Breast epithelium (tissue), 4 donors: ENCODE measurements around the gene C1orf159. TPM values are rescaled to one million over a fixed set of nuclear protein-coding genes. Genes with fewer than 3 reads are reported as not detected.
A peak's percentile ranks its signal among the peaks of the same experiment; 100 is the strongest.

ENCODE experiments used
- DNase-seq, 2 donors: peaks; one replicate each; pipeline ENCODE4 v3.0.0-alpha.2; 2019; ENCODE audit warnings: low spot score in 2 of 2
- H3K27ac ChIP-seq, 2 donors: fragments of 200-600 bp; sonication (generic) in 1 of 2; one replicate each; pipeline ENCODE4 v1.5.1; 2016 to 2019; ENCODE audit warnings: mild to moderate bottlenecking in 1 of 2
- H3K27me3 ChIP-seq, 2 donors: fragments of 200-600 bp; sonication (generic) in 1 of 2; one replicate each; pipeline versions ENCODE4 v1.5.1 to v1.6.0; 2017 to 2019; ENCODE audit warnings: control low read depth in 1 of 2, mild to moderate bottlenecking in 1 of 2
- H3K36me3 ChIP-seq: fragments of 200-600 bp; one replicate; pipeline ENCODE4 v1.5.1; 2019
- H3K4me1 ChIP-seq, 2 donors: fragments of 200-600 bp; sonication (generic); one replicate each; pipeline ENCODE4 v1.5.1; 2016 to 2019; ENCODE audit warnings: control low read depth in 1 of 2
- H3K4me3 ChIP-seq, 3 donors: fragments of 200-600 bp; sonication (generic); 1 replicate in 2 of 3; 2 replicates in 1 of 3; pipeline ENCODE4 v1.5.1; 2016 to 2019; ENCODE audit warnings: mild to moderate bottlenecking in 3 of 3, moderate library complexity in 2 of 3
- H3K9me3 ChIP-seq, 2 donors: fragments of 200-600 bp; sonication (generic) in 1 of 2; one replicate each; pipeline ENCODE4 v1.5.1; 2016 to 2019; ENCODE audit warnings: control low read depth in 1 of 2
- CTCF ChIP-seq, 3 donors: fragments of 450-650 bp; IDR thresholded peaks; one replicate each; pipeline ENCODE4 v1.5.1; 2016 to 2017; ENCODE audit warnings: antibody characterized with exemption in 3 of 3, mild to moderate bottlenecking in 3 of 3, moderate library complexity in 3 of 3
- POLR2A ChIP-seq: fragments of 450-650 bp; IDR thresholded peaks from one replicate; pipeline ENCODE4 v1.6.1; 2016; ENCODE audit warnings: antibody characterized with exemption, mild to moderate bottlenecking, moderate library complexity
- POLR2AphosphoS5 ChIP-seq, 3 donors: sonication (generic); formaldehyde crosslinking; IDR thresholded peaks; one replicate each; pipeline ENCODE4 v1.6.1; 2017; ENCODE audit warnings: antibody characterized with exemption in 3 of 3
- intact Hi-C: fragments of 100-400 bp; cut with DNase I; formaldehyde crosslinking; loops from one replicate; pipeline ENCODE4 v1.15.1; 2023; ENCODE audit warnings: low total_unique reads
- total RNA-seq, 3 donors: library from RNA; depleted of rRNA; stranded (reverse); fragments of >200 nt; gene quantifications; one replicate each; pipeline ENCODE4 v1.1.0, GENCODE V29; 2016

The C1orf159 gene
- total RNA-seq, 3 donors from 2014 or later, result 6.9 to 24.0 (median 12.5) TPM

- intact Hi-C loops, result loop anchor here (5.0 kb wide), 1 partner anchor 67 kb away; no protein-coding TSS in a partner anchor
- no peak for DNase-seq
- peaks cover 6 to 12% of the 10 kb centered on the region in 2 donors for H3K4me1 ChIP-seq
- H3K9me3 ChIP-seq, result no peaks in the 10 kb centered on the region
- no peak overlapping the region for H3K27ac ChIP-seq
- TF ChIP-seq POLR2A (no peak), CTCF (IDR thresholded peaks at IDR 0.05) (peak; percentile 65 to 92 (median 86))
- peak overlapping the region in 2 of 3 donors; percentile 20 to 49 for H3K4me3 ChIP-seq
- no peaks in the 10 kb centered on the region for H3K36me3 ChIP-seq
- H3K27me3 ChIP-seq, result peaks cover 0 to 18% of the 10 kb centered on the region in 2 donors
Observed at GRCh38 chr1:1063945-1064831, 51.7 kb downstream of the C1orf159 start.

- Histone ChIP-seq H3K27ac (no peak overlapping the region), H3K27me3 (peaks cover 0 to 23% of the 10 kb centered on the region in 2 donors), H3K36me3 (no peaks in the 10 kb centered on the region), H3K9me3 (no peaks in the 10 kb centered on the region), H3K4me3 (peak overlapping the region in 1 of 3 donors; percentile 49), H3K4me1 (peaks cover 6 to 11% of the 10 kb centered on the region in 2 donors)
- DNase-seq, result no peak
- intact Hi-C loops, result loop anchor here (5.0 kb wide), 1 partner anchor 66 kb away; no protein-coding TSS in a partner anchor
- TF ChIP-seq CTCF (IDR thresholded peaks at IDR 0.05) (no peak), POLR2A (no peak), POLR2AphosphoS5 (IDR thresholded peaks at IDR 0.05) (no peak)
Observed at GRCh38 chr1:1063261-1063944, 52.5 kb downstream of the C1orf159 start.

GRCh38 chr1:1062348-1063163, 53.3 kb downstream of the C1orf159 start:
- H3K27ac ChIP-seq, result no peak overlapping the region
- TF ChIP-seq CTCF (IDR thresholded peaks at IDR 0.05), result no peak
- TF ChIP-seq POLR2AphosphoS5 (IDR thresholded peaks at IDR 0.05), result no peak
- no peak for TF ChIP-seq POLR2A
- peaks cover 0 to 20% of the 10 kb centered on the region in 2 donors for H3K27me3 ChIP-seq
- no peaks in the 10 kb centered on the region for H3K9me3 ChIP-seq
- H3K4me1 ChIP-seq, result peaks cover 6 to 7% of the 10 kb centered on the region in 2 donors
- no peak overlapping the region for H3K4me3 ChIP-seq
- DNase-seq, result no peak
- intact Hi-C loops, result loop anchor here (5.0 kb wide), 1 partner anchor 65 kb away; no protein-coding TSS in a partner anchor
- H3K36me3 ChIP-seq, result no peaks in the 10 kb centered on the region

- Histone ChIP-seq H3K9me3 (no peaks in the 10 kb centered on the region), H3K4me3 (no peak overlapping the region), H3K27ac (no peak overlapping the region), H3K4me1 (peaks cover 6 to 7% of the 10 kb centered on the region in 2 donors), H3K36me3 (no peaks in the 10 kb centered on the region), H3K27me3 (peaks cover 0 to 20% of the 10 kb centered on the region in 2 donors)
- TF ChIP-seq CTCF (IDR thresholded peaks at IDR 0.05) (no peak), POLR2AphosphoS5 (IDR thresholded peaks at IDR 0.05) (no peak), POLR2A (no peak)
- no peak for DNase-seq
- intact Hi-C loops, result loop anchor here (5.0 kb wide), 1 partner anchor 65 kb away; no protein-coding TSS in a partner anchor
Observed at GRCh38 chr1:1061682-1062345, 54.1 kb downstream of the C1orf159 start.
